OCI-LY1 (cell line): ENCODE measurements around the gene KRT32.

Experiments used
- H2AFZ ChIP-seq: fragments of 200-600 bp; sonication (generic), shearing (Covaris generic); 2 replicates; pipeline ENCODE4 v1.6.0; 2014; ENCODE audit warnings: antibody characterized with exemption, mild to moderate bottlenecking, low read length
- H3F3A ChIP-seq: fragments of 200-600 bp; sonication (generic), shearing (Covaris generic); 2 replicates; pipeline ENCODE4 v1.6.0; 2014; ENCODE audit warnings: mild to moderate bottlenecking, antibody characterized with exemption, low read length, moderate library complexity; ENCODE audit not compliant: insufficient read depth
- H3K27ac ChIP-seq: fragments of 200-600 bp; sonication (generic); 2 replicates; pipeline ENCODE4 v1.5.1; 2014; ENCODE audit warnings: low read length, mixed run types, mild to moderate bottlenecking, low read depth; ENCODE audit not compliant: poor library complexity, severe bottlenecking
- H3K27me3 ChIP-seq: fragments of 200-600 bp; sonication (generic); 2 replicates; pipeline ENCODE4 v1.6.0; 2014; ENCODE audit warnings: antibody characterized with exemption, mild to moderate bottlenecking, low read length, moderate library complexity; ENCODE audit not compliant: insufficient read depth
- H3K36me3 ChIP-seq: fragments of 200-600 bp; sonication (generic); 2 replicates; pipeline ENCODE4 v1.6.1; 2014; ENCODE audit warnings: mild to moderate bottlenecking, antibody characterized with exemption, low read length, moderate library complexity, mixed read lengths; ENCODE audit not compliant: insufficient read depth
- H3K4me1 ChIP-seq: fragments of 200-600 bp; sonication (generic); 2 replicates; pipeline ENCODE4 v1.5.1; 2014; ENCODE audit warnings: mild to moderate bottlenecking, low read length, moderate library complexity; ENCODE audit not compliant: insufficient read depth, severe bottlenecking
- H3K4me2 ChIP-seq: fragments of 200-600 bp; sonication (generic), shearing (Covaris generic); 2 replicates; pipeline ENCODE4 v1.6.1; 2014; ENCODE audit warnings: low read length
- H3K4me3 ChIP-seq: fragments of 200-600 bp; sonication (generic); 2 replicates; pipeline ENCODE4 v1.5.1; 2014; ENCODE audit warnings: low read length, low read depth, mild to moderate bottlenecking, mixed read lengths; ENCODE audit not compliant: poor library complexity, severe bottlenecking
- H3K79me2 ChIP-seq: fragments of 200-600 bp; shearing (Covaris generic); 2 replicates; pipeline ENCODE4 v1.6.1; 2016; ENCODE audit warnings: mixed run types, low read length, mixed read lengths; ENCODE audit not compliant: insufficient read depth
- H3K9ac ChIP-seq: fragments of 200-600 bp; sonication (generic), shearing (Covaris generic); 2 replicates; pipeline ENCODE4 v1.6.1; 2014; ENCODE audit warnings: mild to moderate bottlenecking, low read length, mixed read lengths
- H3K9me2 ChIP-seq: fragments of 200-600 bp; sonication (generic), shearing (Covaris generic); 2 replicates; pipeline ENCODE4 v1.6.1; 2014; ENCODE audit warnings: low read depth, mild to moderate bottlenecking, low read length, mixed read lengths
- H3K9me3 ChIP-seq: fragments of 200-600 bp; shearing (Covaris generic); 2 replicates; pipeline ENCODE4 v1.6.1; 2014; ENCODE audit warnings: low read length, mixed read lengths
- H4K20me1 ChIP-seq: fragments of 200-600 bp; sonication (generic), shearing (Covaris generic); 2 replicates; pipeline ENCODE4 v1.6.0; 2016; ENCODE audit warnings: mild to moderate bottlenecking, low read length; ENCODE audit not compliant: insufficient read depth
- CTCF ChIP-seq: fragments of 200-600 bp; sonication (generic), shearing (Covaris generic); IDR thresholded peaks from 2 replicates; pipeline ENCODE4 v1.5.1; 2017; ENCODE audit warnings: mild to moderate bottlenecking, antibody characterized with exemption, low read length, moderate library complexity, mixed read lengths
- EZH2 ChIP-seq: fragments of 200-600 bp; sonication (generic), shearing (Covaris generic); IDR thresholded peaks from 2 replicates; pipeline ENCODE4 v1.8.0; 2017; ENCODE audit warnings: borderline replicate concordance, mixed run types, mild to moderate bottlenecking, antibody characterized with exemption, low read length, moderate library complexity, mixed read lengths

The KRT32 gene

GRCh38 chr17:41505809-41506767, 38.9 kb upstream of the KRT32 start:
- H3K4me3 ChIP-seq: no peak overlapping the region
- no peak overlapping the region for H3K9ac ChIP-seq
- H3K4me1 ChIP-seq: no peaks in the 10 kb centered on the region
- H3K36me3 ChIP-seq: no peaks in the 10 kb centered on the region
- no peaks in the 10 kb centered on the region for H3F3A ChIP-seq
- TF ChIP-seq EZH2 (no peak), CTCF (no peak)
- H3K4me2 ChIP-seq: no peak overlapping the region
- no peak overlapping the region for H2AFZ ChIP-seq
- H3K27ac ChIP-seq: no peak overlapping the region
- H3K9me2 ChIP-seq: no peaks in the 10 kb centered on the region
- no peaks in the 10 kb centered on the region for H4K20me1 ChIP-seq
- no peaks in the 10 kb centered on the region for H3K9me3 ChIP-seq
- no peaks in the 10 kb centered on the region for H3K79me2 ChIP-seq
- no peaks in the 10 kb centered on the region for H3K27me3 ChIP-seq

GRCh38 chr17:41505007-41505808, 38.0 kb upstream of the KRT32 start, which contains the start of gene KRT13:
KRT13 (minus strand) TSS chr17:41505612; CDS start chr17:41505550, 62 bp downstream.
- Histone ChIP-seq H3K4me1 (no peaks in the 10 kb centered on the region), H3K9me2 (no peaks in the 10 kb centered on the region)

More at GRCh38 chr17:41505007-41505808, 38.0 kb upstream of the KRT32 start, which contains the start of gene KRT13:
- no peak within 1 kb of the TSS for H3K27ac ChIP-seq
- H2AFZ ChIP-seq: no peak within 1 kb of the TSS
- no peak within 1 kb of the TSS for H3K4me2 ChIP-seq
- no peaks in the 10 kb centered on the region for H3K9me3 ChIP-seq
- H3K79me2 ChIP-seq: no peaks in the 10 kb centered on the region
- no peak within 1 kb of the TSS for H3K9ac ChIP-seq
- no peaks in the 10 kb centered on the region for H3K36me3 ChIP-seq
- no peaks in the 10 kb centered on the region for H4K20me1 ChIP-seq
- H3K4me3 ChIP-seq: no peak within 1 kb of the TSS
- TF ChIP-seq EZH2 (no peak), CTCF (no peak)
- no peaks in the 10 kb centered on the region for H3F3A ChIP-seq
- no peaks in the 10 kb centered on the region; the same call in 1 of the 2 replicates for H3K27me3 ChIP-seq
